H1 (cell line): ENCODE data around the gene RHEB. TPM values are rescaled to one million over a fixed set of nuclear protein-coding genes. Genes with fewer than 3 reads are reported as not detected.

Experiments
- CTCF ChIA-PET: fragments of 300-600 bp; sonication (Branson Sonifier 250); formaldehyde crosslinking; loops from one replicate; lab custom pipeline; 2021; ENCODE audit not compliant: partially characterized antibody; lab: Charles Lee
- POLR2A ChIA-PET: fragments of 300-600 bp; sonication (Branson Sonifier 250); formaldehyde crosslinking; loops from one replicate; lab custom pipeline; 2021; ENCODE audit warnings: inconsistent platforms; ENCODE audit not compliant: partially characterized antibody; lab: Charles Lee
- DNase-seq, 2 experiments: peaks; one replicate each; pipeline versions ENCODE4 v3.0.0 to v3.0.0-alpha.2; 2010 to 2022; ENCODE audit warnings: low spot score in 2 of 2, low read depth in 1 of 2, mixed read lengths in 1 of 2
- FAIRE-seq: peaks from 2 replicates; lab custom pipeline; 2011; peaks lifted over from hg19 to GRCh38; lab: Jason Lieb, UNC
- H2AFZ ChIP-seq: 2 replicates; pipeline ENCODE4 v1.8.1; 2012; ENCODE audit warnings: low read length, inconsistent platforms
- H2AK5ac ChIP-seq: 2 replicates; pipeline ENCODE4 v1.6.1; 2013; ENCODE audit warnings: low read depth, low read length
- H2BK120ac ChIP-seq: replicated peaks from 2 replicates; pipeline ENCODE3; 2013; ENCODE audit warnings: low read depth, low read length, inconsistent platforms
- H2BK12ac ChIP-seq: 2 replicates; pipeline ENCODE4 v1.6.1; 2013; ENCODE audit warnings: low read depth, low read length
- H2BK15ac ChIP-seq: 2 replicates; pipeline ENCODE4 v1.6.1; 2013; ENCODE audit warnings: low read length
- H2BK20ac ChIP-seq: 2 replicates; pipeline ENCODE4 v1.6.1; 2013; ENCODE audit warnings: low read length
- H2BK5ac ChIP-seq: 2 replicates; pipeline ENCODE4 v1.6.1; 2013; ENCODE audit warnings: low read depth, low read length
- H3K14ac ChIP-seq: 2 replicates; pipeline ENCODE4 v1.6.1; 2013; ENCODE audit warnings: inconsistent platforms; ENCODE audit not compliant: insufficient read length
- H3K18ac ChIP-seq: 2 replicates; pipeline ENCODE4 v1.6.1; 2013; ENCODE audit warnings: low read length; ENCODE audit errors: extremely low read depth
- H3K23ac ChIP-seq: 2 replicates; pipeline ENCODE4 v1.6.1; 2013; ENCODE audit warnings: inconsistent platforms; ENCODE audit not compliant: insufficient read length
- H3K23me2 ChIP-seq: 2 replicates; pipeline ENCODE4 v1.6.1; 2013; ENCODE audit warnings: low read depth, low read length
- H3K27ac ChIP-seq: 2 replicates; pipeline ENCODE4 v1.6.1; 2011; ENCODE audit warnings: low read depth, low read length, inconsistent platforms
- H3K27me3 ChIP-seq, 4 experiments: replicated peaks in 1 of 4; 1 replicate in 1 of 4; 2 replicates in 3 of 4; pipeline versions ENCODE4 v1.6.1 to v1.8.1; 2011 to 2013; ENCODE audit warnings: low read length in 3 of 4, mild to moderate bottlenecking in 3 of 4, inconsistent platforms in 2 of 4, mixed read lengths in 2 of 4, moderate library complexity in 1 of 4; ENCODE audit not compliant: control insufficient read depth in 3 of 4, insufficient read depth in 3 of 4; ENCODE audit errors: extremely low read depth in 1 of 4
- H3K36me3 ChIP-seq, 4 experiments: 2 replicates each; pipeline versions ENCODE4 v1.6.1 to v1.8.1; 2011 to 2013; ENCODE audit warnings: mild to moderate bottlenecking in 4 of 4, low read length in 3 of 4, moderate library complexity in 2 of 4, control low read depth in 1 of 4, inconsistent platforms in 1 of 4; ENCODE audit not compliant: insufficient read depth in 4 of 4, control insufficient read depth in 2 of 4
- H3K4ac ChIP-seq: replicated peaks from 2 replicates; pipeline ENCODE3; 2013; ENCODE audit warnings: low read length, low read depth, mixed read lengths, inconsistent platforms; ENCODE audit not compliant: insufficient read length
- H3K4me1 ChIP-seq, 4 experiments: replicated peaks in 1 of 4; 1 replicate in 1 of 4; 2 replicates in 3 of 4; pipeline versions ENCODE4 v1.6.1 to v1.8.1; 2011 to 2013; ENCODE audit warnings: low read length in 3 of 4, inconsistent platforms in 2 of 4, mixed read lengths in 1 of 4; ENCODE audit not compliant: insufficient read depth in 4 of 4, control insufficient read depth in 3 of 4
- H3K4me2 ChIP-seq, 2 experiments: 2 replicates each; pipeline versions ENCODE4 v1.6.1 to v1.8.1; 2011 to 2013; ENCODE audit warnings: low read depth in 2 of 2, low read length in 2 of 2, control low read depth in 1 of 2, inconsistent platforms in 1 of 2, mild to moderate bottlenecking in 1 of 2; ENCODE audit not compliant: insufficient read depth in 1 of 2
- H3K4me3 ChIP-seq, 4 experiments: fragments of 200-600, 300-600 bp in 1 of 4; sonication (generic), shearing (Covaris generic), sonication (Bioruptor Twin) in 1 of 4; 2 replicates each; pipeline versions ENCODE4 v1.5.1 to v1.8.1; 2011 to 2016; ENCODE audit warnings: low read length in 4 of 4, low read depth in 3 of 4, control low read depth in 2 of 4, inconsistent platforms in 2 of 4, mild to moderate bottlenecking in 2 of 4, mixed read lengths in 1 of 4, moderate library complexity in 1 of 4; ENCODE audit not compliant: insufficient read depth in 2 of 4; ENCODE audit errors: extremely low read depth in 1 of 4
- H3K56ac ChIP-seq: replicated peaks from 2 replicates; pipeline ENCODE3; 2013; ENCODE audit warnings: low read depth, mild to moderate bottlenecking, mixed read lengths, low read length, inconsistent platforms; ENCODE audit not compliant: insufficient read length
- H3K79me1 ChIP-seq: 2 replicates; pipeline ENCODE4 v1.6.1; 2013; ENCODE audit warnings: low read depth, low read length, control low read depth
- H3K79me2 ChIP-seq, 2 experiments: 2 replicates each; pipeline versions ENCODE4 v1.6.1 to v1.8.1; 2012 to 2013; ENCODE audit warnings: low read length in 2 of 2, mild to moderate bottlenecking in 2 of 2, inconsistent platforms in 1 of 2; ENCODE audit not compliant: insufficient read depth in 2 of 2, control insufficient read depth in 1 of 2
- H3K9ac ChIP-seq, 4 experiments: replicated peaks in 1 of 4; 1 replicate in 1 of 4; 2 replicates in 3 of 4; pipeline versions ENCODE4 v1.6.1 to v1.8.1; 2011 to 2013; ENCODE audit warnings: low read depth in 3 of 4, low read length in 3 of 4, control low read depth in 2 of 4, mild to moderate bottlenecking in 2 of 4, moderate library complexity in 2 of 4, inconsistent platforms in 1 of 4; ENCODE audit errors: extremely low read depth in 1 of 4
- H3K9me3 ChIP-seq, 2 experiments: 2 replicates each; pipeline versions ENCODE4 v1.6.1 to v1.8.1; 2012 to 2013; ENCODE audit warnings: mild to moderate bottlenecking in 2 of 2, moderate library complexity in 2 of 2, control low read depth in 1 of 2, inconsistent platforms in 1 of 2, low read depth in 1 of 2, low read length in 1 of 2, mixed read lengths in 1 of 2; ENCODE audit not compliant: insufficient read depth in 2 of 2
- H4K20me1 ChIP-seq, 2 experiments: replicated peaks in 1 of 2; 2 replicates each; pipeline versions ENCODE3 to v1.8.1; 2011 to 2013; ENCODE audit warnings: inconsistent platforms in 2 of 2, low read length in 2 of 2, mild to moderate bottlenecking in 1 of 2; ENCODE audit not compliant: insufficient read depth in 2 of 2, control insufficient read depth in 1 of 2
- H4K5ac ChIP-seq: 2 replicates; pipeline ENCODE4 v1.6.1; 2013; ENCODE audit warnings: low read length, low read depth, mixed read lengths, inconsistent platforms; ENCODE audit not compliant: insufficient read length
- H4K8ac ChIP-seq: 2 replicates; pipeline ENCODE4 v1.8.0; 2013; ENCODE audit warnings: mild to moderate bottlenecking, moderate library complexity, low read length, inconsistent platforms; ENCODE audit not compliant: insufficient read depth; ENCODE audit errors: extremely low read depth
- H4K91ac ChIP-seq: replicated peaks from 2 replicates; pipeline ENCODE3; 2013; ENCODE audit warnings: low read length, mixed read lengths, inconsistent platforms; ENCODE audit not compliant: insufficient read length
- GTF2F1 ChIP-seq: IDR thresholded peaks from 2 replicates; pipeline ENCODE4 v1.6.1; 2012; ENCODE audit warnings: low read depth, low read length, improper control_type of control experiment, borderline replicate concordance
- MAX ChIP-seq: IDR thresholded peaks from 2 replicates; pipeline ENCODE4 v1.6.1; 2012; ENCODE audit warnings: inconsistent platforms
- NANOG ChIP-seq: IDR thresholded peaks from 2 replicates; pipeline ENCODE4 v1.6.1; 2011; ENCODE audit warnings: low read length, low read depth, mild to moderate bottlenecking, inconsistent platforms; ENCODE audit not compliant: insufficient read depth, poor library complexity, severe bottlenecking
- POLR2AphosphoS5 ChIP-seq: IDR thresholded peaks from 2 replicates; pipeline ENCODE4 v1.6.1; 2011; ENCODE audit warnings: low read depth, low read length
- SUZ12 ChIP-seq: fragments of 200-600 bp; sonication (generic); IDR thresholded peaks from 2 replicates; pipeline ENCODE4 v1.6.1; 2012; ENCODE audit warnings: mild to moderate bottlenecking, inconsistent platforms, low read length, moderate library complexity, mixed read lengths
- polyA plus RNA-seq, 7 experiments: library from polyadenylated mRNA; depleted of rRNA in 3 of 7; stranded (reverse) in 5 of 7; unstranded in 2 of 7; fragments of >200 nt in 5 of 7; fragments of 200-250 nt in 2 of 7; gene quantifications; 1 replicate in 5 of 7; 2 replicates in 1 of 7; 4 replicates in 1 of 7; pipeline versions ENCODE4 v1.2.1 to v1.2.3, GENCODE V29; 2011 to 2013; ENCODE audit warnings: missing spikeins in 2 of 7, mixed read lengths in 2 of 7
- total RNA-seq: library from RNA; stranded (reverse); fragmentation: NEBNext Ultra II Directional; extraction: Animal tissue kit (Norgen Biotek cat#: 25700); gene quantifications from 2 replicates; pipeline ENCODE4 v1.2.1, GENCODE V29; 2021

Gene RHEB
- total and polyA plus RNA-seq, 2 of the 8 experiments (the other 6 are each of a cell fraction or from before 2014, with no cell fraction given), result 60.8 to 132 TPM

DNA sequence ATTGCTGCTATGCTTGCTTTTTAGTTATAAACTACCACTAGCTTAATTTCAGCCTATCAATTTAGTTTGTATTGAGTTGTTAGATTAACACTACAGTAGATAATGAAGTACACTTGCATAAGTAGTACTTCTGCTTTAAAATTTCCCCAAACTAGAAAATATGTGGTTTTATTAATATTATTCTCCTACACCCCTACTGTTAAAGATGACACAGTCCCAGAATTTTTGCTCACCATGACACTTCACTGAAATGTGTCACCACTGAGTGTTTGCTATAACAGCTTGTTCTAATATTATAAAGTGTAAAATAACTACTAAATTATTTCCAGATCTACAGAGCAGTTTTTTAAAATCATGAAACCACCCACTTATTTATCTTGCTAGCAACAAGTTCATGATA, 31.6 kb downstream of the RHEB start:
- Histone ChIP-seq H2BK120ac (no peak overlapping the region), H2BK15ac (no peak overlapping the region), H3K4me2 (no peak overlapping the region), H4K91ac (no peak overlapping the region), H4K8ac (no peak overlapping the region), H2BK5ac (no peak overlapping the region), H2AFZ (no peak overlapping the region), H3K9me3 (no peaks in the 10 kb centered on the region), H3K4ac (no peak overlapping the region), H3K27me3 (no peaks in the 10 kb centered on the region), H3K79me1 (peaks cover 5% of the 10 kb centered on the region; the same call in 1 of the 2 replicates), H3K36me3 (peaks cover 10 to 48% (median 30%) of the 10 kb centered on the region in 4 experiments), H3K14ac (no peak overlapping the region), H2BK20ac (no peak overlapping the region), H3K4me3 (no peak overlapping the region), H3K23me2 (no peaks in the 10 kb centered on the region), H3K23ac (no peak overlapping the region), H3K4me1 (peaks cover 1 to 3% (median 2%) of the 10 kb centered on the region in 4 experiments; a peak in 5 of 7 replicates), H4K5ac (no peak overlapping the region), H3K18ac (no peak overlapping the region), H3K56ac (no peak overlapping the region), H2BK12ac (no peak overlapping the region), H2AK5ac (no peak overlapping the region), H3K9ac (no peak overlapping the region; a peak in 1 of 7 replicates), H4K20me1 (peaks cover 4 to 8% of the 10 kb centered on the region in 2 experiments), H3K79me2 (peaks cover 6 to 67% of the 10 kb centered on the region in 2 experiments), H3K27ac (no peak overlapping the region)
- FAIRE-seq, result no peak
- ChIA-PET POLR2A (interaction anchor here (0.7 to 1.4 kb wide), 2 partner anchors 17 to 32 kb away, joined by 3 read pairs; partner anchors contain the start of gene RHEB), CTCF (interaction anchor here (0.9 to 1.2 kb wide), 3 partner anchors 11 to 137 kb away, joined by 3 read pairs; no protein-coding TSS in a partner anchor)
- TF ChIP-seq POLR2AphosphoS5, result no peak
- no peak for TF ChIP-seq SUZ12
- TF ChIP-seq NANOG, result no peak
- TF ChIP-seq GTF2F1, result no peak
- TF ChIP-seq MAX, result no peak
- DNase-seq, result no peak
